SW 1271 (cell line): ENCODE results near the gene MTNR1A.

Source experiments
- DNase-seq, 2 experiments: peaks; one replicate each; lab custom pipeline; 2025; lab: John Stamatoyannopoulos, UW

MTNR1A gene

GRCh38 chr4:186554914-186555827 is at the start of gene MTNR1A:
TSS of gene MTNR1A (minus strand) at chr4:186555567. CDS start at chr4:186555365, 202 bp downstream.
- DNase-seq, result no peak

- no peak for DNase-seq
These were observed 48.9 kb upstream of the MTNR1A start for GRCh38 chr4:186604124-186604807.

GRCh38 chr4:186602978-186603377 is 47.6 kb upstream of the MTNR1A start:
- DNase-seq, result no peak

GRCh38 chr4:186599483-186599882 is 44.1 kb upstream of the MTNR1A start:
- DNase-seq, result no peak

- DNase-seq, result no peak
These were observed 43.3 kb upstream of the MTNR1A start for GRCh38 chr4:186598686-186599085.

- DNase-seq, result no peak
These were observed 41.6 kb upstream of the MTNR1A start for GRCh38 chr4:186596850-186597390.

GRCh38 chr4:186596346-186596745 is 41.0 kb upstream of the MTNR1A start:
- DNase-seq, result no peak

GRCh38 chr4:186593587-186593973 is 38.2 kb upstream of the MTNR1A start:
- no peak for DNase-seq

- DNase-seq, result no peak
These were observed 37.7 kb upstream of the MTNR1A start for GRCh38 chr4:186592966-186593586.

GRCh38 chr4:186592445-186592844 is 37.1 kb upstream of the MTNR1A start:
- DNase-seq, result no peak

GRCh38 chr4:186591651-186592050 is 36.3 kb upstream of the MTNR1A start:
- no peak for DNase-seq

- DNase-seq, result no peak
These were observed 33.1 kb upstream of the MTNR1A start for GRCh38 chr4:186588503-186588902.

GRCh38 chr4:186587416-186588018 is 32.1 kb upstream of the MTNR1A start:
- peak in 1 of 2 experiments; percentile 30 for DNase-seq

- DNase-seq, result no peak
These were observed 30.8 kb upstream of the MTNR1A start for GRCh38 chr4:186586205-186586604.

GRCh38 chr4:186584912-186585311 is 29.5 kb upstream of the MTNR1A start:
- no peak for DNase-seq

GRCh38 chr4:186581421-186581820 is 26.1 kb upstream of the MTNR1A start:
- DNase-seq, result no peak

- DNase-seq, result no peak
These were observed 25.3 kb upstream of the MTNR1A start for GRCh38 chr4:186580669-186581068.

GRCh38 chr4:186570193-186570996 is 15.0 kb upstream of the MTNR1A start:
- no peak for DNase-seq

GRCh38 chr4:186569533-186570192 is 14.3 kb upstream of the MTNR1A start:
- no peak for DNase-seq

- DNase-seq, result no peak
These were observed 10.7 kb upstream of the MTNR1A start for GRCh38 chr4:186566068-186566467.

- no peak for DNase-seq
These were observed 8.4 kb upstream of the MTNR1A start for GRCh38 chr4:186563761-186564160.
